SK-N-SH treated with all-trans-retinoic acid at 6 μM for 48 hours (cell line): Measurements from ENCODE around the gene TMC6.
A peak's percentile ranks its signal among the peaks of the same experiment; 100 is the strongest.

Experiments
- ATAC-seq: fragments of 200-7000 bp; cut with Tn5 transposase; 3 replicates; pipeline ENCODE4 v1.9.1; 2020; ENCODE audit warnings: mild to moderate bottlenecking, moderate library complexity
- BACH2 ChIP-seq: fragments of 250-450 bp; sonication (Bioruptor Pico); IDR thresholded peaks from 2 replicates; pipeline ENCODE4 v1.9.0; 2021; ENCODE audit warnings: mild to moderate bottlenecking, borderline replicate concordance
- CREB5 ChIP-seq: fragments of 250-450 bp; sonication (Bioruptor Pico); IDR thresholded peaks from 2 replicates; pipeline ENCODE4 v1.5.1; 2020; ENCODE audit warnings: low read depth, mild to moderate bottlenecking, moderate library complexity
- CSDC2 ChIP-seq: fragments of 250-450 bp; sonication (Bioruptor Pico); IDR thresholded peaks from 2 replicates; pipeline ENCODE4 v1.5.0; 2020; ENCODE audit warnings: mild to moderate bottlenecking, moderate library complexity
- ESRRG ChIP-seq: fragments of 250-450 bp; sonication (Bioruptor Pico); IDR thresholded peaks from 2 replicates; pipeline ENCODE4 v1.6.1; 2021; ENCODE audit warnings: mild to moderate bottlenecking
- GLIS3 ChIP-seq: fragments of 250-450 bp; sonication (Bioruptor Pico); IDR thresholded peaks from 2 replicates; pipeline ENCODE4 v1.5.0; 2020; ENCODE audit warnings: mild to moderate bottlenecking, moderate library complexity
- ISL1 ChIP-seq: fragments of 250-450 bp; sonication (Bioruptor Pico); IDR thresholded peaks from 2 replicates; pipeline ENCODE4 v2.1.2; 2022; ENCODE audit warnings: mild to moderate bottlenecking, moderate library complexity
- OSR1 ChIP-seq: fragments of 250-450 bp; sonication (Bioruptor Pico); IDR thresholded peaks from 2 replicates; pipeline ENCODE4 v1.8.0; 2022; ENCODE audit warnings: moderate library complexity, mild to moderate bottlenecking, inconsistent platforms
- PATZ1 ChIP-seq: fragments of 250-450 bp; sonication (Bioruptor Pico); IDR thresholded peaks from 2 replicates; pipeline ENCODE4 v1.8.0; 2020; ENCODE audit warnings: mild to moderate bottlenecking, moderate library complexity, borderline replicate concordance
- PPARA ChIP-seq: fragments of 250-450 bp; sonication (Bioruptor Pico); IDR thresholded peaks from 2 replicates; pipeline ENCODE4 v1.5.0; 2020; ENCODE audit warnings: mild to moderate bottlenecking, borderline replicate concordance
- RARB ChIP-seq: fragments of 250-450 bp; sonication (Bioruptor Pico); IDR thresholded peaks from 2 replicates; pipeline ENCODE4 v1.8.0; 2021; ENCODE audit warnings: mild to moderate bottlenecking, moderate library complexity
- SNAI2 ChIP-seq: fragments of 250-450 bp; sonication (Bioruptor Pico); IDR thresholded peaks from 2 replicates; pipeline ENCODE4 v1.5.0; 2020; ENCODE audit warnings: mild to moderate bottlenecking, moderate library complexity
- TCF4 ChIP-seq: fragments of 250-450 bp; sonication (Bioruptor Pico); IDR thresholded peaks from 2 replicates; pipeline ENCODE4 v1.8.0; 2021; ENCODE audit warnings: mild to moderate bottlenecking, moderate library complexity, borderline replicate concordance
- TOX ChIP-seq: fragments of 250-450 bp; sonication (Bioruptor Pico); IDR thresholded peaks from 2 replicates; pipeline ENCODE4 v1.8.0; 2021; ENCODE audit warnings: mild to moderate bottlenecking, moderate library complexity, borderline replicate concordance
- ZC3H10 ChIP-seq: fragments of 250-450 bp; sonication (Bioruptor Pico); IDR thresholded peaks from 2 replicates; pipeline ENCODE4 v1.5.1; 2021; ENCODE audit warnings: mild to moderate bottlenecking, moderate library complexity
- ZFP3 ChIP-seq: fragments of 250-450 bp; sonication (Bioruptor Pico); IDR thresholded peaks from 2 replicates; pipeline ENCODE4 v1.5.0; 2020; ENCODE audit warnings: mild to moderate bottlenecking, moderate library complexity
- ZFP30 ChIP-seq: fragments of 450-650 bp; formaldehyde crosslinking; IDR thresholded peaks from 2 replicates; pipeline ENCODE4 v1.5.0; 2022; ENCODE audit warnings: mild to moderate bottlenecking, moderate library complexity
- ZNF565 ChIP-seq: fragments of 450-650 bp; formaldehyde crosslinking; conservative IDR thresholded peaks from 2 replicates; pipeline ENCODE4 v1.5.0; 2020; ENCODE audit warnings: low read depth, mild to moderate bottlenecking, moderate library complexity
- ZNF70 ChIP-seq: fragments of 450-650 bp; formaldehyde crosslinking; IDR thresholded peaks from 2 replicates; pipeline ENCODE4 v1.5.0; 2020; ENCODE audit warnings: mild to moderate bottlenecking, moderate library complexity
- TF ChIP-seq, protein P1 (sequence below): fragments of 250-450 bp; sonication (Bioruptor Pico); IDR thresholded peaks from 2 replicates; pipeline ENCODE4 v1.5.1; 2021; ENCODE audit warnings: mild to moderate bottlenecking, moderate library complexity
- TF ChIP-seq, protein P2 (sequence below): fragments of 250-450 bp; sonication (Bioruptor Pico); IDR thresholded peaks from 2 replicates; pipeline ENCODE4 v1.5.0; 2020; ENCODE audit warnings: mild to moderate bottlenecking, moderate library complexity

The TMC6 gene

DNA sequence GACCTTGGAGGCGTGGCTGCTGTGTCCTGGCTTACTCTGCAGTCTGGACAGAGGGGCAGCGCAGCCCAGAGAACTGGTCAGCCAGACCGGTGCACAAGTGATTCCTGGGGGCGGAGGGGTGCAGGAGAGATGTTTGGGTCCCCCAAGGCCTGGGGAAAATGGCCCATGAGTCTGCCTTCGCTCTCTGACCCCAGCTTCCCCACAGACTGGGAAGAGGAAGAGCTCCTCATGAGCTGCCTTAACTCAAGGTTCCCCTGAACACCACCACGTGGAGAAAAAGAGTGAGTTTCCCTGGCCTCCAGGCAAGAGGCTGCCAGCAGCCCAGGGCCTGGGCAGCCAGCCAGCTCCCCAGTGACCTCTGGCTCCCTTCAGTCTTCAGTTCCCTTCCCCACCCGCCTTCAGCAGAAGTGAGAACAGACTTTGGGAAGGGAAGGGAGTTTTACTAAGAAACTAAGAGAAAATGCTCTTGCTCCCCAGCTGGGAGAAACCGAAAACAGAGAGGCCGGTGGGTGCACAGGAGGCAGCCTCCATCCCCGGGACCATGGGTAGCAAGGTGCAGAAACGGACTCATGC is 15.7 kb upstream of the TMC6 start:
- peak; percentile 72 for ATAC-seq
- TF ChIP-seq ZFP3 (CRISPR knock-in tag): no peak
- TF ChIP-seq CSDC2 (CRISPR knock-in tag): no peak
- no peak for TF ChIP-seq RARB (CRISPR knock-in tag)

DNA sequence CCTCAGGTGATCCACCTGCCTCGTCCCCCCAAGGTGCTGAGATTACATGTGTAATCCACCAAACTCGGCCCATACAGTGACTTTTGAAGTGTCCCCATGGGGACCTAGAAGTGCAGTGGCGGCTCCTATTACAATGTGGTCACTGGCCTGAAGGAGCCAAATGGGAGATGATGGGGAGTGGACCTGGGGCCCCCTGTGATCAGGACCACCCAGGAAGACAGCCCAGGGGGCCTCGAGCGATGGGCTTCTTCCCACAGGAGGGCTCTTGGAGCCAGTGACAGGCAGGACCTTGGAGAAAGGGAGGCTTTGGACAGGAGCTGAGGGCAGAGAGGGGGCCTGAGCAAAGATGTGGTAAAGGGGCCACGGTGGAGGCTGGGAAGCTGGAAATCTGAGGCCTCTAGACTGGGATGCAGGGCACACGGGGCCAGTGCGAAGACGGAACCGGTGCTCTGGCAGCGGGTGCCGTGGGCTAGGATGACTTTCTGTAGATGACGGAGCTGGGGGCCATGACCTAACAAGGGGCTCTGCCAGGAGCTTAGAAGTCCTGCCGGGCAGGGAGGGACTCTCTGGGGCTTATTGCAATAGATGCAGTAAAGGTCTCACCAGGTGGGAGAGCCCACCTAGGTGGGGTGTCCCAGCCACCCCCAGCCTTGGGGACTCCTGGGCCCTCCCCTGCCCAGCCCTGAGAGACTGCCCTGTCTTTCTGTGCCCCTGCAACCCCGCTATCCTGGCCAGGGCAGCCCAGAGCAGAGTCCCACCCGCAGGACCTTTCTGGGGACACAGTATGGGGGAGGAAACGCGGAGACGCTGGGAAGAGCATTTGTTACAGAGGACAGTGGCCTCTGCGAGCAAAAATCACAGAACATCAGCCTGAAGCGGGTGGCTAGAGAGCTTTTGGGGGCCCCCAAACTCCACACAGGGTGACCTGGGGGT is 14.9 kb upstream of the TMC6 start:
- no peak for TF ChIP-seq PATZ1 (CRISPR knock-in tag)
- no peak for ATAC-seq

DNA sequence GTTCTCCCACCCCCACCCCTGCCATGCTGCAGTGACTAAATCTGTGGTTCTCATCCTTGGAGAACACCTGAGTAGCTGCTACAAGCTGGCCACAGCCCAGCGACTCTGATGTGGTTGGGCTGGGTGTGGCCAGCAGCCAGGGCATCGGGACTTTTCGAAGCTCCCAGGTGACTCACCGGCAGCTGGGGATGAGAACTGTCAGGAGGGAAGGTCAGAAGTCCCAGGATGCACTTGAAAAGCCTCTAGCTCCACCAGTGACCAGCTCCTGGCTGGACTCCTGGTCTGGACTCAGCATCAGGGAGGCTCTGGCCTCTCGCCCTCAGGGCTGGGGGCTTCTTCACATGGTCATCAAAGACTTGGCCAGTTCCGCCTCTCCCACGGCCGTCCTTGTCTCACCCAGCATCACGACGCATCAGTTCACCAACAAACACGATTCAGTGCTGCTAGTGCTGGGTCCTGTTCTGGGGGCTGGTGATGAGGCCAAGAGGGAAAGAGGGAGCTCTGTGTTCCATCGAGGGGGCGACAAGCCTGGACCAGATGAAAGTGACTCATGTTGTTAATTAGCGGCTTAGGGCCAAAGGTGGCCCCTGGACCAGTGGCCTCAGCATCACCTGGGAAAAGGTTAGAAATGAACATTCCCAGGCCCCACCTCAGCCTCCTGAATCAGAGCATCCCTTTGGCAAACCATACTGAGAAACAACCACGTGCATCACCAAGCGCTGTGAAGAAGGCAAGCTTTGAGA is 13.7 kb upstream of the TMC6 start:
- no peak for ATAC-seq
- no peak for TF ChIP-seq TCF4 (CRISPR knock-in tag)
- TF ChIP-seq GLIS3: no peak
- TF ChIP-seq SNAI2 (CRISPR knock-in tag): no peak
- TF ChIP-seq OSR1 (CRISPR knock-in tag): no peak
- no peak for TF ChIP-seq PATZ1 (CRISPR knock-in tag)
- no peak for TF ChIP-seq ZFP30 (CRISPR knock-in tag)
- TF ChIP-seq BACH2: no peak
- TF ChIP-seq ZNF565 (CRISPR knock-in tag): no peak
- no peak for TF ChIP-seq ZC3H10 (CRISPR knock-in tag)
- no peak for TF ChIP-seq ZFP3 (CRISPR knock-in tag)
- no peak for TF ChIP-seq RARB (CRISPR knock-in tag)
- TF ChIP-seq CREB5: no peak
- no peak for TF ChIP-seq ISL1 (CRISPR knock-in tag)
- no peak for TF ChIP-seq ESRRG (CRISPR knock-in tag)
- TF ChIP-seq, protein P1, sequence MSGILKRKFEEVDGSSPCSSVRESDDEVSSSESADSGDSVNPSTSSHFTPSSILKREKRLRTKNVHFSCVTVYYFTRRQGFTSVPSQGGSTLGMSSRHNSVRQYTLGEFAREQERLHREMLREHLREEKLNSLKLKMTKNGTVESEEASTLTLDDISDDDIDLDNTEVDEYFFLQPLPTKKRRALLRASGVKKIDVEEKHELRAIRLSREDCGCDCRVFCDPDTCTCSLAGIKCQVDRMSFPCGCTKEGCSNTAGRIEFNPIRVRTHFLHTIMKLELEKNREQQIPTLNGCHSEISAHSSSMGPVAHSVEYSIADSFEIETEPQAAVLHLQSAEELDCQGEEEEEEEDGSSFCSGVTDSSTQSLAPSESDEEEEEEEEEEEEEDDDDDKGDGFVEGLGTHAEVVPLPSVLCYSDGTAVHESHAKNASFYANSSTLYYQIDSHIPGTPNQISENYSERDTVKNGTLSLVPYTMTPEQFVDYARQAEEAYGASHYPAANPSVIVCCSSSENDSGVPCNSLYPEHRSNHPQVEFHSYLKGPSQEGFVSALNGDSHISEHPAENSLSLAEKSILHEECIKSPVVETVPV (CRISPR knock-in tag): no peak
- TF ChIP-seq, protein P2, sequence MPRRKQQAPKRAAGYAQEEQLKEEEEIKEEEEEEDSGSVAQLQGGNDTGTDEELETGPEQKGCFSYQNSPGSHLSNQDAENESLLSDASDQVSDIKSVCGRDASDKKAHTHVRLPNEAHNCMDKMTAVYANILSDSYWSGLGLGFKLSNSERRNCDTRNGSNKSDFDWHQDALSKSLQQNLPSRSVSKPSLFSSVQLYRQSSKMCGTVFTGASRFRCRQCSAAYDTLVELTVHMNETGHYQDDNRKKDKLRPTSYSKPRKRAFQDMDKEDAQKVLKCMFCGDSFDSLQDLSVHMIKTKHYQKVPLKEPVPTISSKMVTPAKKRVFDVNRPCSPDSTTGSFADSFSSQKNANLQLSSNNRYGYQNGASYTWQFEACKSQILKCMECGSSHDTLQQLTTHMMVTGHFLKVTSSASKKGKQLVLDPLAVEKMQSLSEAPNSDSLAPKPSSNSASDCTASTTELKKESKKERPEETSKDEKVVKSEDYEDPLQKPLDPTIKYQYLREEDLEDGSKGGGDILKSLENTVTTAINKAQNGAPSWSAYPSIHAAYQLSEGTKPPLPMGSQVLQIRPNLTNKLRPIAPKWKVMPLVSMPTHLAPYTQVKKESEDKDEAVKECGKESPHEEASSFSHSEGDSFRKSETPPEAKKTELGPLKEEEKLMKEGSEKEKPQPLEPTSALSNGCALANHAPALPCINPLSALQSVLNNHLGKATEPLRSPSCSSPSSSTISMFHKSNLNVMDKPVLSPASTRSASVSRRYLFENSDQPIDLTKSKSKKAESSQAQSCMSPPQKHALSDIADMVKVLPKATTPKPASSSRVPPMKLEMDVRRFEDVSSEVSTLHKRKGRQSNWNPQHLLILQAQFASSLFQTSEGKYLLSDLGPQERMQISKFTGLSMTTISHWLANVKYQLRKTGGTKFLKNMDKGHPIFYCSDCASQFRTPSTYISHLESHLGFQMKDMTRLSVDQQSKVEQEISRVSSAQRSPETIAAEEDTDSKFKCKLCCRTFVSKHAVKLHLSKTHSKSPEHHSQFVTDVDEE (CRISPR knock-in tag): no peak
- no peak for TF ChIP-seq TOX (CRISPR knock-in tag)
- TF ChIP-seq CSDC2 (CRISPR knock-in tag): no peak
- TF ChIP-seq PPARA (CRISPR knock-in tag): no peak
- no peak for TF ChIP-seq ZNF70 (CRISPR knock-in tag)
